HEK293 (cell line): Measurements from ENCODE around the gene MLLT10.

Experiments used
- CTCF ChIA-PET: fragments of 350-600 bp; formaldehyde crosslinking; extraction: SDS; loops from one replicate; lab custom pipeline; 2021; ENCODE audit warnings: antibody characterized with exemption; lab: Yijun Ruan, JAX
- POLR2A ChIA-PET: fragments of 300-600 bp; formaldehyde crosslinking; extraction: SDS; loops from one replicate; lab custom pipeline; 2020; ENCODE audit warnings: antibody characterized with exemption, inconsistent platforms; lab: Yijun Ruan, JAX
- H3K27ac ChIP-seq: fragments of 200-500 bp; sonication (Bioruptor generic); 2 replicates; pipeline ENCODE4 v1.5.1; 2014; ENCODE audit warnings: low read depth, low read length, control low read depth, inconsistent platforms; ENCODE audit errors: extremely low read depth
- H3K36me3 ChIP-seq, 2 experiments: fragments of 200-500 bp in 1 of 2; sonication (Bioruptor generic) in 1 of 2; 1 replicate in 1 of 2; 2 replicates in 1 of 2; pipeline ENCODE4 v1.5.1; 2014 to 2017; ENCODE audit warnings: inconsistent platforms in 2 of 2, low read length in 2 of 2; ENCODE audit not compliant: control insufficient read depth in 2 of 2, insufficient read depth in 1 of 2
- H3K4me1 ChIP-seq: fragments of 200-500 bp; sonication (Bioruptor generic); 2 replicates; pipeline ENCODE4 v1.5.1; 2014; ENCODE audit warnings: mild to moderate bottlenecking, low read length, inconsistent platforms; ENCODE audit not compliant: control insufficient read depth, insufficient read depth
- H3K4me3 ChIP-seq: 2 replicates; pipeline ENCODE4 v1.5.1; 2011; ENCODE audit warnings: low read depth, mild to moderate bottlenecking, control low read depth, low read length, moderate library complexity
- H3K9me3 ChIP-seq: fragments of 200-500 bp; sonication (Bioruptor generic); 2 replicates; pipeline ENCODE4 v1.5.1; 2014; ENCODE audit warnings: low read depth, low read length, inconsistent platforms; ENCODE audit not compliant: control insufficient read depth, insufficient read depth
- BCL11B ChIP-seq: fragments of 450-650 bp; formaldehyde crosslinking; IDR thresholded peaks from 2 replicates; pipeline ENCODE4 v1.5.1; 2016; ENCODE audit warnings: low read depth, missing biosample characterization, missing genetic modification characterization
- PRDM1 ChIP-seq: fragments of 450-650 bp; formaldehyde crosslinking; IDR thresholded peaks from 2 replicates; pipeline ENCODE4; 2016; ENCODE audit warnings: missing biosample characterization, missing genetic modification characterization
- ZBTB48 ChIP-seq: fragments of 450-650 bp; formaldehyde crosslinking; IDR thresholded peaks from 2 replicates; pipeline ENCODE4 v1.5.1; 2016; ENCODE audit warnings: missing biosample characterization, missing genetic modification characterization
- ZNF169 ChIP-seq: fragments of 450-650 bp; formaldehyde crosslinking; IDR thresholded peaks from 2 replicates; pipeline ENCODE4 v1.5.1; 2016; ENCODE audit warnings: missing biosample characterization, missing genetic modification characterization
- ZNF24 ChIP-seq: fragments of 450-650 bp; formaldehyde crosslinking; IDR thresholded peaks from 2 replicates; pipeline ENCODE4 v1.5.1; 2016; ENCODE audit warnings: missing biosample characterization, missing genetic modification characterization
- ZNF324 ChIP-seq: fragments of 450-650 bp; formaldehyde crosslinking; IDR thresholded peaks from 2 replicates; pipeline ENCODE4 v1.5.1; 2016; ENCODE audit warnings: missing biosample characterization, missing genetic modification characterization
- ZNF354C ChIP-seq: fragments of 450-650 bp; formaldehyde crosslinking; IDR thresholded peaks from 2 replicates; pipeline ENCODE4 v1.5.1; 2016; ENCODE audit warnings: missing biosample characterization, missing genetic modification characterization, low read depth, borderline replicate concordance
- ZNF48 ChIP-seq: fragments of 450-650 bp; formaldehyde crosslinking; IDR thresholded peaks from 2 replicates; pipeline ENCODE4 v1.5.1; 2016; ENCODE audit warnings: missing biosample characterization, missing genetic modification characterization
- ZNF530 ChIP-seq: fragments of 450-650 bp; formaldehyde crosslinking; IDR thresholded peaks from 2 replicates; pipeline ENCODE4 v1.5.1; 2016; ENCODE audit warnings: low read depth, missing biosample characterization, missing genetic modification characterization
- ZNF585B ChIP-seq: fragments of 450-650 bp; formaldehyde crosslinking; IDR thresholded peaks from 2 replicates; pipeline ENCODE4 v1.5.1; 2016; ENCODE audit warnings: missing biosample characterization, missing genetic modification characterization
- TF ChIP-seq, protein P1 (sequence below): fragments of 450-650 bp; formaldehyde crosslinking; IDR thresholded peaks from 2 replicates; pipeline ENCODE4 v1.5.1; 2016; ENCODE audit warnings: missing biosample characterization, missing genetic modification characterization
- TF ChIP-seq, protein P2 (sequence below): fragments of 450-650 bp; formaldehyde crosslinking; IDR thresholded peaks from 2 replicates; pipeline ENCODE4 v1.5.1; 2016; ENCODE audit warnings: missing biosample characterization, missing genetic modification characterization
- TF ChIP-seq, protein P3 (sequence below): fragments of 450-650 bp; formaldehyde crosslinking; IDR thresholded peaks from 2 replicates; pipeline ENCODE4 v1.5.1; 2017; ENCODE audit warnings: missing biosample characterization, missing genetic modification characterization
- TF ChIP-seq, protein P4 (sequence below): fragments of 450-650 bp; formaldehyde crosslinking; IDR thresholded peaks from 2 replicates; pipeline ENCODE4 v1.5.1; 2016; ENCODE audit warnings: missing biosample characterization, missing genetic modification characterization
- TF ChIP-seq, protein P5 (sequence below): IDR thresholded peaks from 2 replicates; pipeline ENCODE4 v1.6.1; 2011; ENCODE audit warnings: mild to moderate bottlenecking, low read depth, low read length, borderline replicate concordance

Gene MLLT10

DNA sequence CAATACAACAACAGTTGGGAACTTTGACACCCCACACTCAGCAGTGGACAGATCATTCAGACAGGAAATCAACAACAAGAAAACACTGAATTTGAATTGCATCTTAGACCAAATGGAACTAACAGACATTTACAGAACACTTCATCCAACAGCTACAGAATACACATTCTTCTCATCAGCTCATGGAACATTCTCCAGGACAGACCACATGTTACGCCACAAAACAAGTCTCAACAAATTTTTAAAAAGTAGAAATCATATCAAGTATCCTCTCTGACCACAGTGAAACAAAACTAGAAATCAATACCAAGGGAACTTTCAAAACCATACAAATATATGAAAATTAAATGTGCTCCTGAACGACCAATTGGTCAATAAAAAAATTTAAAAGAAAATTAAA, 257.2 kb downstream of the MLLT10 start:
- no peak overlapping the region for H3K27ac ChIP-seq
- no peaks in the 10 kb centered on the region for H3K9me3 ChIP-seq
- TF ChIP-seq, protein P1, sequence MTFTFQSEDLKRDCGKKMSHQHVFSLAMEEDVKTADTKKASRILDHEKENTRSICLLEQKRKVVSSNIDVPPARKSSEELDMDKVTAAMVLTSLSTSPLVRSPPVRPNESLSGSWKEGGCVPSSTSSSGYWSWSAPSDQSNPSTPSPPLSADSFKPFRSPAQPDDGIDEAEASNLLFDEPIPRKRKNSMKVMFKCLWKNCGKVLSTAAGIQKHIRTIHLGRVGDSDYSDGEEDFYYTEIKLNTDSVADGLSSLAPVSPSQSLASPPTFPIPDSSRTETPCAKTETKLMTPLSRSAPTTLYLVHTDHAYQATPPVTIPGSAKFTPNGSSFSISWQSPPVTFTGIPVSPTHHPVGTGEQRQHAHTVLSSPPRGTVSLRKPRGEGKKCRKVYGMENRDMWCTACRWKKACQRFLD (tag by site-specific recombination): no peak
- TF ChIP-seq ZNF354C (tag by site-specific recombination) (no peak), ZNF24 (no peak), BCL11B (tag by site-specific recombination) (no peak), ZBTB48 (no peak), ZNF48 (tag by site-specific recombination) (no peak), PRDM1 (tag by site-specific recombination) (no peak), ZNF169 (no peak), ZNF530 (tag by site-specific recombination) (no peak), ZNF324 (tag by site-specific recombination) (no peak), ZNF585B (tag by site-specific recombination) (no peak)
- TF ChIP-seq, protein P2, sequence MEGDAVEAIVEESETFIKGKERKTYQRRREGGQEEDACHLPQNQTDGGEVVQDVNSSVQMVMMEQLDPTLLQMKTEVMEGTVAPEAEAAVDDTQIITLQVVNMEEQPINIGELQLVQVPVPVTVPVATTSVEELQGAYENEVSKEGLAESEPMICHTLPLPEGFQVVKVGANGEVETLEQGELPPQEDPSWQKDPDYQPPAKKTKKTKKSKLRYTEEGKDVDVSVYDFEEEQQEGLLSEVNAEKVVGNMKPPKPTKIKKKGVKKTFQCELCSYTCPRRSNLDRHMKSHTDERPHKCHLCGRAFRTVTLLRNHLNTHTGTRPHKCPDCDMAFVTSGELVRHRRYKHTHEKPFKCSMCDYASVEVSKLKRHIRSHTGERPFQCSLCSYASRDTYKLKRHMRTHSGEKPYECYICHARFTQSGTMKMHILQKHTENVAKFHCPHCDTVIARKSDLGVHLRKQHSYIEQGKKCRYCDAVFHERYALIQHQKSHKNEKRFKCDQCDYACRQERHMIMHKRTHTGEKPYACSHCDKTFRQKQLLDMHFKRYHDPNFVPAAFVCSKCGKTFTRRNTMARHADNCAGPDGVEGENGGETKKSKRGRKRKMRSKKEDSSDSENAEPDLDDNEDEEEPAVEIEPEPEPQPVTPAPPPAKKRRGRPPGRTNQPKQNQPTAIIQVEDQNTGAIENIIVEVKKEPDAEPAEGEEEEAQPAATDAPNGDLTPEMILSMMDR (tag by site-specific recombination): no peak
- TF ChIP-seq, protein P3, sequence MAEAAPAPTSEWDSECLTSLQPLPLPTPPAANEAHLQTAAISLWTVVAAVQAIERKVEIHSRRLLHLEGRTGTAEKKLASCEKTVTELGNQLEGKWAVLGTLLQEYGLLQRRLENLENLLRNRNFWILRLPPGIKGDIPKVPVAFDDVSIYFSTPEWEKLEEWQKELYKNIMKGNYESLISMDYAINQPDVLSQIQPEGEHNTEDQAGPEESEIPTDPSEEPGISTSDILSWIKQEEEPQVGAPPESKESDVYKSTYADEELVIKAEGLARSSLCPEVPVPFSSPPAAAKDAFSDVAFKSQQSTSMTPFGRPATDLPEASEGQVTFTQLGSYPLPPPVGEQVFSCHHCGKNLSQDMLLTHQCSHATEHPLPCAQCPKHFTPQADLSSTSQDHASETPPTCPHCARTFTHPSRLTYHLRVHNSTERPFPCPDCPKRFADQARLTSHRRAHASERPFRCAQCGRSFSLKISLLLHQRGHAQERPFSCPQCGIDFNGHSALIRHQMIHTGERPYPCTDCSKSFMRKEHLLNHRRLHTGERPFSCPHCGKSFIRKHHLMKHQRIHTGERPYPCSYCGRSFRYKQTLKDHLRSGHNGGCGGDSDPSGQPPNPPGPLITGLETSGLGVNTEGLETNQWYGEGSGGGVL (tag by site-specific recombination): no peak
- TF ChIP-seq, protein P4, sequence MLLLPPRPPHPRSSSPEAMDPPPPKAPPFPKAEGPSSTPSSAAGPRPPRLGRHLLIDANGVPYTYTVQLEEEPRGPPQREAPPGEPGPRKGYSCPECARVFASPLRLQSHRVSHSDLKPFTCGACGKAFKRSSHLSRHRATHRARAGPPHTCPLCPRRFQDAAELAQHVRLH: no peak
- TF ChIP-seq, protein P5, sequence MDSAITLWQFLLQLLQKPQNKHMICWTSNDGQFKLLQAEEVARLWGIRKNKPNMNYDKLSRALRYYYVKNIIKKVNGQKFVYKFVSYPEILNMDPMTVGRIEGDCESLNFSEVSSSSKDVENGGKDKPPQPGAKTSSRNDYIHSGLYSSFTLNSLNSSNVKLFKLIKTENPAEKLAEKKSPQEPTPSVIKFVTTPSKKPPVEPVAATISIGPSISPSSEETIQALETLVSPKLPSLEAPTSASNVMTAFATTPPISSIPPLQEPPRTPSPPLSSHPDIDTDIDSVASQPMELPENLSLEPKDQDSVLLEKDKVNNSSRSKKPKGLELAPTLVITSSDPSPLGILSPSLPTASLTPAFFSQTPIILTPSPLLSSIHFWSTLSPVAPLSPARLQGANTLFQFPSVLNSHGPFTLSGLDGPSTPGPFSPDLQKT: no peak
- peaks cover 0 to 3% of the 10 kb centered on the region in 2 experiments; a peak in 1 of 3 replicates for H3K36me3 ChIP-seq
- POLR2A ChIA-PET: no interaction called here
- H3K4me1 ChIP-seq: no peaks in the 10 kb centered on the region
- H3K4me3 ChIP-seq: no peak overlapping the region
- CTCF ChIA-PET: interaction anchor here (0.5 kb wide), 1 partner anchor 135 kb away, joined by 3 read pairs; no protein-coding TSS in a partner anchor
